Measurements from ENCODE around the gene MORC2. TPM values are rescaled to one million over a fixed set of nuclear protein-coding genes. Genes with fewer than 3 reads are reported as not detected.

Gene MORC2
- total RNA-seq (2022; extraction: Qiagen RNA extraction), result 13.0 to 15.6 TPM (median 15.2 TPM) in 5 replicates

DNA sequence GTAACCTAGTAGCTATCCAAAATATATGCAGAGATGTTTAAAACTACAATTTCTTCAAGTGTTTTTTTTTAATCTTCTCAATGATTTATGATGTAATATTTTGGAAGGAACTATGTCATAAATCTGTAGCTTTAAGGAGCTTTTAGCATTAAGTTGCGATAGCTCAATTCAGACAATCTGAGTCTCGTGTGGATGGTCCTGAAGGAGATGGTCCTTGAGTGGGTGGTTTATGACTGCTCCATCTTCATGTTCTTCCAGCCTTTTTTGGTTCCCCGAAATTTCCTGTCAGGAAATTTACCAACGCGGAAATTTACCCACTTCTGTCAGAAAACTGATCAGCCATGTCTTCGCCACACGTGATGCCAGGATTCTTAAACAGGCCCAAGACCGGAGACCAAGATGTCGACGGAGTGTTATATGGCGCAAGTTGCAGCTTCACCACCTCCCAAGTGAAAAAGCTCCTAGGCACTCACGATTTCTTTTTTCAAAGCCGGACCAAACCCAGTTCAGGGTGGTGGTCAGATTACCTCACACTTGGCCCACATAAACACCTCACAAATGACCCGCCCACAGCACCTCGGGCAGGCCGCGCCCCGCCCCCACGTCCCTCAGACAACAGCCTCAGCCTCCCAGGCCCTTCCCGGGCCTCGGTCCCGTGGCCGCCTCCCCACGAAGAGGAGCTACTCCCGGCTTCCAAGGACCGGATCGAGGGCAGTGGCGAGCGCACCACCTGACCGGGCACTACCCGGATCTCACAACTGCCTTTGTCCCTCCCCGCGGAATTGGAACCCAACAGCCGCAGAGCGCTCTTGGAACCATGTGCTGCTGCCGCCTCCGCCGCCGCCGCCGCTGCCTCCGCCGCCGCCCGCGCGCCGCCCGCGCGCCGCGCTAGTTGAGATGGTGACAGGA, at the start of gene MORC2:
Gene MORC2 (minus strand): TSS at position 760 of the 909 bp plus-strand sequence. CDS start 885 bp downstream, outside the sequence.

DNA sequence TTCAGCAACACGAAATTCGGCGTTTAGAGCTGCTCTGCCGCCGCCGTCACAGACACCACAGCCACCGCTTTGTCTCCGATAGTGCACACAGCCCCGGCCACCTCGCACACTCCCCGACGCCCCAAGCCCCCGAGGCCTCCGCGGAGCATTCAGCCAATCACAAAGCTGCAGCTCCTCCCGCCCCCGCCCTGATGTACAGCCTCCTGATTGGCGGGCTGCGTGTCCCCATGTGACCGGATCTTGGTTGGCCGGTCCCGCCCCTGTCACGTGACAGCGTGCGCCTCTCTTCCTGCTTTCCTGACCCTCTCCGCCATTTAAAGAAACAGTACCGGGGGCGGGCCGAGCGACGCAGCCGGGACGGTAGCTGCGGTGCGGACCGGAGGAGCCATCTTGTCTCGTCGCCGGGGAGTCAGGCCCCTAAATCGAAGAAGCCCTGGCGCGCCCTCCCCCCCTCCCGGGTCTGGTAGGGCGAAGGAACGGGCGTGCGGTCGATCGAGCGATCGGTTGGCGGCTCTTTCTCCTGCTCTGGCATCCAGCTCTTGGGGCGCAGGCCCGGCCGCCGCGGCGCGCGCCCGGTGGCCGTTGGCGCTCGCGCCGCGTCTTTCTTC, 454 bp upstream of the MORC2 start, which contains the start of gene TUG1:
Gene TUG1 (plus strand): TSS at position 342 of the 608 bp plus-strand sequence.

Other genes with a start within 250 kb of the MORC2 start
- gene TUG1, start 491 bp upstream of the MORC2 start, total RNA-seq (2022; extraction: Qiagen RNA extraction), result 24.9 to 30.5 TPM (median 29.1 TPM) in 5 replicates
- gene SMTN, start 112.5 kb upstream of the MORC2 start, total RNA-seq (2022; extraction: Qiagen RNA extraction), result 27.3 to 33.2 TPM (median 30.1 TPM) in 5 replicates
- 56.8 to 79.9 TPM (median 72.3 TPM) in 5 replicates for gene SELENOM, start 138.8 kb upstream of the MORC2 start, total RNA-seq (2022; extraction: Qiagen RNA extraction)
- 0.50 to 0.78 TPM (median 0.72 TPM) in 5 replicates for gene INPP5J, start 154.2 kb upstream of the MORC2 start, total RNA-seq (2022; extraction: Qiagen RNA extraction)
- gene PLA2G3, start 171.7 kb upstream of the MORC2 start, total RNA-seq (2022; extraction: Qiagen RNA extraction), result not detected in 5 replicates
- 22.4 to 25.0 TPM (median 22.7 TPM) in 5 replicates for gene RNF185, start 191.4 kb upstream of the MORC2 start, total RNA-seq (2022; extraction: Qiagen RNA extraction)
- gene LIMK2, start 243.5 kb upstream of the MORC2 start, total RNA-seq (2022; extraction: Qiagen RNA extraction), result 6.5 to 9.1 TPM (median 8.6 TPM) in 5 replicates

Measured in A549 treated with CORT108297 at 1 μM for 4 hours (cell line).